Ovary (tissue), 9 donors: ENCODE results near the gene C7orf25. TPM values are rescaled to one million over a fixed set of nuclear protein-coding genes. Genes with fewer than 3 reads are reported as not detected.

ENCODE experiments used
- DNase-seq, 5 donors: peaks; one replicate each; pipeline ENCODE4 v3.0.0-alpha.2; 2019 to 2020
- H3K27ac ChIP-seq, 2 donors: fragments of 200-600 bp; one replicate each; pipeline versions ENCODE4 v1.5.1 to v1.8.0; 2019 to 2022
- H3K27me3 ChIP-seq: fragments of 200-600 bp; one replicate; pipeline ENCODE4 v1.8.0; 2022
- H3K36me3 ChIP-seq: fragments of 200-600 bp; sonication (generic); one replicate; pipeline ENCODE4 v1.5.1; 2019
- H3K4me1 ChIP-seq: one replicate; pipeline ENCODE4 v1.8.1; 2013; ENCODE audit warnings: mild to moderate bottlenecking, moderate library complexity; ENCODE audit not compliant: insufficient read depth
- H3K4me3 ChIP-seq: fragments of 200-600 bp; sonication (generic); one replicate; pipeline ENCODE4 v1.5.1; 2017
- H3K9me3 ChIP-seq, 2 donors: fragments of 200-600 bp in 1 of 2; sonication (generic) in 1 of 2; one replicate each; pipeline versions ENCODE4 v1.5.1 to v1.8.1; 2013 to 2019; ENCODE audit warnings: mild to moderate bottlenecking in 1 of 2, moderate library complexity in 1 of 2
- EP300 ChIP-seq: sonication (generic); formaldehyde crosslinking; IDR thresholded peaks from one replicate; pipeline ENCODE4 v1.6.1; 2017; ENCODE audit warnings: antibody characterized with exemption
- POLR2A ChIP-seq: fragments of 450-650 bp; IDR thresholded peaks from one replicate; pipeline ENCODE4 v1.6.1; 2017; ENCODE audit warnings: antibody characterized with exemption, mild to moderate bottlenecking, moderate library complexity
- WGBS, 3 donors: extraction: QIAGEN DNeasy Blood & Tissue Kit in 1 of 3; methylation state at CpG; one replicate each; pipeline versions ENCODE4 v1.1.5 to v1.1.7; 2013 to 2017; 5-methylcytosine and 5-hydroxymethylcytosine counted together
- intact Hi-C, 4 donors: fragments of 100-400 bp; cut with DNase I; formaldehyde crosslinking; loops; one replicate each; pipeline versions ENCODE4 v1.11.0 to v1.15.1; 2022 to 2023
- polyA plus RNA-seq, 2 donors: library from polyadenylated mRNA; stranded (reverse); fragments of 200-250 nt in 1 of 2; fragments of 350-450 nt in 1 of 2; fragmentation: Illumina TruSeq in 1 of 2; extraction: RNeasy Lipid Tissue Mini Kit (QIAGEN cat#74804) in 1 of 2; gene quantifications; one replicate each; pipeline ENCODE4 v1.2.3, GENCODE V29; 2013 to 2014
- total RNA-seq, 7 donors: library from RNA; depleted of rRNA in 2 of 7; stranded (reverse); fragments of >200 nt in 2 of 7; fragmentation: NEBNext Ultra II Directional in 3 of 7; extraction: Animal tissue kit (Norgen Biotek cat#: 25700) in 3 of 7; gene quantifications; one replicate each; pipeline versions ENCODE4 v1.1.0 to v1.2.4, GENCODE V29; 2016 to 2023
- TF ChIP-seq, protein P1 (sequence below), 3 donors: fragments of 450-650 bp in 2 of 3; fragments of 200-600 bp in 1 of 3; IDR thresholded peaks; one replicate each; pipeline versions ENCODE4 v1.5.1 to v1.8.0; 2016 to 2022; ENCODE audit warnings: antibody characterized with exemption in 3 of 3, mild to moderate bottlenecking in 1 of 3
- donor health status: DM: no; HTN: no; CAD: no; lungs with moderate emphysema.
- donor health status: DM: no; HTN: no; CAD: no.
- donor health status: Bipolar disorder and iron deficiency.
- donor health status: DM: yes; HTN: yes; CAD: no.
- donor health status: DM: no; HTN: no; CAD: no.
- donor health status: DM: yes; HTN: yes; CAD: no.

C7orf25 gene
- total and polyA plus RNA-seq, 9 donors = 2.4 to 11.2 (median 7.5) TPM

DNA sequence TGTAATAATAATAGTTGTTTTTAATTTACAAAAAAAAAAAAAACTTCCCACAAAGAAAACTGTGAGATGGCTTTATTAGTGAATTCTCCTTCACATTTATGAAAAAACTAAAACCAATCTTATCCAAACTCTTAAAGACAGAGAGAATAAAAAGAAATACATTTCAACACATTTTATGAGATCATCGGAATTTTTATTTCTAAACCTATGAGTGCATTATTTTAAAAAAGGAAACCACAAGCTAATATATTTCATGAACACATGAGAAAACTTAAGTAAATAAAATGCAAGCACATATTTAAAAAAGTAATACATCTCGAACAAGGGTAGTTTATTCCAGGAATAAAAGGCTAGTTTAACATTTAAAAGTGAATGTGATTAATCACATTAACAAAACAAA, 31.5 kb downstream of the C7orf25 start:
- Histone ChIP-seq H3K4me3 (no peak overlapping the region), H3K9me3 (no peaks in the 10 kb centered on the region), H3K27me3 (no peaks in the 10 kb centered on the region), H3K36me3 (no peaks in the 10 kb centered on the region), H3K27ac (no peak overlapping the region), H3K4me1 (no peaks in the 10 kb centered on the region)
- intact Hi-C loops = no loop called here
- WGBS, 3 donors = 67 to 81% (median 73%) methylated on average over 2 of the region's 2 CpGs
- no peak for DNase-seq
- TF ChIP-seq, protein P1, sequence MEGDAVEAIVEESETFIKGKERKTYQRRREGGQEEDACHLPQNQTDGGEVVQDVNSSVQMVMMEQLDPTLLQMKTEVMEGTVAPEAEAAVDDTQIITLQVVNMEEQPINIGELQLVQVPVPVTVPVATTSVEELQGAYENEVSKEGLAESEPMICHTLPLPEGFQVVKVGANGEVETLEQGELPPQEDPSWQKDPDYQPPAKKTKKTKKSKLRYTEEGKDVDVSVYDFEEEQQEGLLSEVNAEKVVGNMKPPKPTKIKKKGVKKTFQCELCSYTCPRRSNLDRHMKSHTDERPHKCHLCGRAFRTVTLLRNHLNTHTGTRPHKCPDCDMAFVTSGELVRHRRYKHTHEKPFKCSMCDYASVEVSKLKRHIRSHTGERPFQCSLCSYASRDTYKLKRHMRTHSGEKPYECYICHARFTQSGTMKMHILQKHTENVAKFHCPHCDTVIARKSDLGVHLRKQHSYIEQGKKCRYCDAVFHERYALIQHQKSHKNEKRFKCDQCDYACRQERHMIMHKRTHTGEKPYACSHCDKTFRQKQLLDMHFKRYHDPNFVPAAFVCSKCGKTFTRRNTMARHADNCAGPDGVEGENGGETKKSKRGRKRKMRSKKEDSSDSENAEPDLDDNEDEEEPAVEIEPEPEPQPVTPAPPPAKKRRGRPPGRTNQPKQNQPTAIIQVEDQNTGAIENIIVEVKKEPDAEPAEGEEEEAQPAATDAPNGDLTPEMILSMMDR (IDR thresholded peaks at IDR 0.05) = no peak

DNA sequence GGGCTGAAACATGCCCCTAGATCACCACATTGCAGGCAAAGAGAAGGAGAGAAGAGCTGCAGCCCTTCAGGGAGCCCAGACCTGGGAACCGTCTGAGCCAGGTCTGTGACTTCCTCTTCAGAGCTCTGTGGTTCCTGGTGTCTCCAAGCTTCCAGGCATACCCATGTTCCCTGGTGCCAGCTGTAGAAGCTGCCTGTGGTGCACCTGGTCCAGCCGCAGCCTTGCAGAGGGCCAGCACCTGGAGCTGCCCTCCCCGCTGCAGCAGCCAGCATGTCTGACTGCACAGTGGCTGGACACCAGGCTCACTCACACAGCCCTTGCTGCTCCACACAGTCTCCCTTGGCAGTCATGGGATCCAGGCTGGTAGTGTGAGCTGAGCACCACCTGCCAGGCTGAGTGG, 33.6 kb downstream of the C7orf25 start:
- TF ChIP-seq EP300 = no peak
- TF ChIP-seq POLR2A = no peak
- TF ChIP-seq, protein P1 (IDR thresholded peaks at IDR 0.05) = no peak
- no peak for DNase-seq
- no peaks in the 10 kb centered on the region for H3K27me3 ChIP-seq
- no peak overlapping the region for H3K4me3 ChIP-seq
- H3K4me1 ChIP-seq = no peaks in the 10 kb centered on the region
- no peaks in the 10 kb centered on the region for H3K36me3 ChIP-seq
- H3K27ac ChIP-seq = no peak overlapping the region
- intact Hi-C loops = no loop called here
- H3K9me3 ChIP-seq = no peaks in the 10 kb centered on the region
- WGBS, 3 donors = 64 to 92% (median 92%) methylated on average over 2 to 3 of the region's 3 CpGs

DNA sequence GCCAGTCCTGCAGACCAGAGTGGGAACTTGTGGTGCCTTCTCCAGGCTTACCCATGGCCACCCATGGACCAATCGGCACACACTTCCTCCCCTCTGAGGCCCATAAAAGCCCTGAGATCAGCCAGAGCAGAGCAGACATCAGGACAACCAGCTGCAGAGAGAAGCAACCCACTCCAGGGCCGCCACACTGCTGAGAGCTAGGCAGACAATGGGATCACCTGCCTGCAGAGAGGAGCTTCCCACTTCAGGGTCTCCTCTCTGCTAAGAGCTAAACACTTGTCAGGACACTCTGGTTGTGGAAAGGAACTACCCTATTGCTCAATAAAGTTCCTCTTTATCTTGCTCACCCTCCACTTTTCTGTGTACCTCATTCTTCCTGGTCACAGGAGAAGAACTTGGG, 34.0 kb downstream of the C7orf25 start:
- 81 to 87% (median 85%) methylated on average over 2 of the region's 2 CpGs for WGBS, 3 donors
- Histone ChIP-seq H3K9me3 (no peaks in the 10 kb centered on the region), H3K27me3 (no peaks in the 10 kb centered on the region), H3K4me3 (no peak overlapping the region), H3K4me1 (no peaks in the 10 kb centered on the region), H3K36me3 (no peaks in the 10 kb centered on the region), H3K27ac (no peak overlapping the region)
- TF ChIP-seq, protein P1 (IDR thresholded peaks at IDR 0.05) = no peak
- no peak for TF ChIP-seq EP300
- TF ChIP-seq POLR2A = no peak
- intact Hi-C loops = no loop called here
- DNase-seq = no peak

DNA sequence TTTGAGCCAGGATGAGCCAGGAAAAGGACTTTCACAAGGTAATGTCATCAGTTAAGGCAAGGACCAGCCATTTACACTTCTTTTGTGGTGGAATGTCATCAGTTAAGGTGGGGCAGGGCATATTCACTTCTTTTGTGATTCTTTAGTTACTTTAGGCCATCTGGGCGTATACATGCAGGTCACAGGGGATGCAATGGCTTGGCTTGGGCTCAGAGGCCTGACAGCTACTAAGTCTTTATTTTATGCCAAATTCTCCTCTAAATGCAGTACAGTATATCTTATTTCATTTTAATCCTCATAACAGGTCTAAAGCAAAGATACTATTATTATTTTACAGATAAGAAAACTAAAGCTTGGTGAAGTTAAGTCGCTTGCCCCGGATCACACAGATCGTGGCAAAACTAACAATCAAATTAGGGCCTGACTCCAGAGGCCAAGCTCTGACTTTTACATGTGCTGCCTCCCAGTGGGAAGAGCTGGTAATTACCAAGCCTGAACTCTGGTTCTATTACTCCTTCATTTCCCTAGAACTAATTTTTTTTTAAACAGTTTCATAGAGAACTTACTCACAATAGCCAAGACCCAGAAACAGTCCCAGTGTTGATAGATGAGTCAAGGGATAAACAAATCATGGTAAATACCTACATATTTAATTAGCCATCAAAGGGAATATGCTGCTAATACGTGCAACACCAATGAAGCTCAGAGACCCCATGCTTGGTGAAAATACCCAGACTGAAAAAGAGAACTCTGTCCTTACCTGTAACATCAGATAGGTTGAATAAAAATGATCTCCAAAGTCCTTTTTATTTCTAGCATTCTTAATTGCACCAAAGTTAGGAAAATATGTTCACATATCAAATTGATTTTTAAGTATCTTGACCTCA, 35.4 kb downstream of the C7orf25 start:
- 35 to 39% (median 36%) methylated on average over 5 of the region's 5 CpGs for WGBS, 3 donors

More for the DNA sequence above, 35.4 kb downstream of the C7orf25 start:
- DNase-seq = peak; percentile 43 to 68 (median 46)
- H3K27ac ChIP-seq = no peak overlapping the region
- H3K9me3 ChIP-seq = no peaks in the 10 kb centered on the region
- TF ChIP-seq, protein P1 (IDR thresholded peaks at IDR 0.05) = peak in 2 of 3 donors; percentile 68 to 69
- no peak for TF ChIP-seq POLR2A
- no peak overlapping the region for H3K4me3 ChIP-seq
- H3K27me3 ChIP-seq = no peaks in the 10 kb centered on the region
- H3K36me3 ChIP-seq = no peaks in the 10 kb centered on the region
- no peaks in the 10 kb centered on the region for H3K4me1 ChIP-seq
- intact Hi-C loops = no loop called here
